ENCODE results near the gene C1QTNF8.

- TF ChIP-seq EP300 (IDR thresholded peaks at IDR 0.05), result no peak
- TF ChIP-seq CTCF (IDR thresholded peaks at IDR 0.05), result no peak
- TF ChIP-seq POLR2A (IDR thresholded peaks at IDR 0.05; ENCODE audit: low read depth), result no peak
- no peak for TF ChIP-seq POLR2AphosphoS5 (IDR thresholded peaks at IDR 0.05)
These were observed 6.3 kb upstream of the C1QTNF8 start for GRCh38 chr16:1102333-1102700.

All from esophagus muscularis mucosa (tissue), 4 donors.